Stimulated activated CD8-positive, alpha-beta memory T cell treated with anti-CD3 and anti-CD28 coated beads, Interleukin-2, amount 100 ng/mL, for 48 hours (primary cell): Measurements from ENCODE around the gene MAMDC2.
"Not testable (repeated sequence)": the region's sequence is repeated elsewhere in the genome, so short reads cannot be mapped to it uniquely, and the experiment has no call there.

Experiments used
- DNase-seq, 2 donors: peaks; one replicate each; pipeline ENCODE4 v3.0.0-alpha.2; 2020; ENCODE audit warnings: low read depth in 2 of 2

MAMDC2 gene

DNA sequence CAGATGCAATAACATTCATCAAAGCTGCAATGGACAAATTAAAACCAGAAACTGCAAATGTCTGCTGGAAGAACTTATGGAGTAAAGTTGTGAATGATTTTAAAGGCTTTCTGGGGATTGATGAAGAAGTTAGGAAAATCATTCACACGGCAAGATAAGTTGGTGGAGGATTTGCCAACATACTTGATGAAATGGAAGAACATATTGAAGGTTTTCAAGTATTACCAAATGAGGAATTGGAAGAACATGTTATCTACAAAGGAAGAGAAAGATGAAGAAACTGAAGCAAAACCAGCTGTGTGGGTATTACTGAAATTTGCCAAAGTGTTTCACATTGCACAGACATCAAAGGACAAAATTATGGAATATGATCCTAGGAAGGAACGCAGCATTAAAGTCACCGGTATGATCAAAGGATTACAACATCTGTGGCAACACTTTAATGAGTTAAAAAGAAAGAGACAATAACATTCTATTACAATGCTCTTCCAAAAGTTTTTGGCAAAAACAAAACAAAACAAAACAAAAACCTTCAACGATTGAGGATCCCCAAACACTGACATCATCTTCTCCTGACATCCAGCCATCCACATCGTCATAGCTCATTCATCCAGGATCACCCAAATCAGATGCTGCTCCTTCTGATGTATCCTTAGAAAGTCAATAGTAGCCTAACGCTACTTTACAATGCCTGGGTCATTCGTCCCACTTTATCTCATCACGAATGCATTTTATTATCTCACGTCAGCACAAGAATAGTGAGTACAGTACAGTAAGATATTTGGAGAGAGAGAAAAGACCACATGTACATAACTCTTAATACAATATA, 153.8 kb downstream of the MAMDC2 start:
- no peak for DNase-seq

DNA sequence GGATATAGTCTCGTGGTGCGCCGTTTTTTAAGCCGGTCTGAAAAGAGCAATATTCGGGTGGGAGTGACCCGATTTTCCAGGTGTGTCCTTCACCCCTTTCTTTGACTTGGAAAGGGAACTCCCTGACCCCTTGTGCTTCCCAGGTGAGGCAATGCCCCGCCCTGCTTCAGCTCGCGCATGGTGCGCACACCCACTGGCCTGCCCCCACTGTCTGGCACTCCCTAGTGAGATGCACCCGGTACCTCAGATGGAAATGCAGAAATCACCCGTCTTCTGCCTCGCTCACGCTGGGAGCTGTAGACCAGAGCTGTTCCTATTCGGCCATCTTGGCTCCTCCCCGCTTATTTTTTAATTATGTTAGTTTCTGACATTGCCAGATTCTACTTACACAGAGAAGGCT, 161.1 kb downstream of the MAMDC2 start:
- DNase-seq = not testable (repeated sequence)

DNA sequence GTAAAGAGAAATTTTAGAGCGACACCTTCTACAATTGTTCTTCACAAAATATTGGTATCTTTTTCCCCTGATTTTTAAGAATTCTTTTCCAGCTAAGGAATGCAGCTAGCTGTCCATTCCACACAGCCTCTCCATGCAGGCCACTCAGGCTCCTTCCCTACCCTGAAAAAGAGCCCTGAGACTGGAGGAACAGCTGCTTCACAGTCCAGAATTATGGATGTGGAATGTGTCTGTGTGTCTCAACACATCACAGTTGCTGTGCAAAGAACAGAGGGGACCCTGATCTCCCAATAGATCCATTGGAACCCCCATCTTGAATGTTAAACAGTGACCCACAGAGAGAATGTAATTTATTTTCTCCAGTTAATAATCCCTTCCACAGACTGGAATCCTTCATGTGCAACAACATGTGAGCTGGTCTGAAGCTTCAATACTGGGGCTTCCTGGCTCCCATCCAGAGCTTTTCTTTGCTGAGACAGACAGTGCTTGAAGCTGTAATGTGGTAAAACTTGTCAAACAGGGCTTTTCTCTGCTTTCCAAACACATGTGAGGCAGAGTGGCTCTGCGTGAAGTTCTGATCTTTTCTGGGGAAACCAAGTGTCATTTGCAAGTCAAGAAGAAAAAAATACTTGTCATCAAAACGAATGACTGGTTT, 161.8 kb downstream of the MAMDC2 start:
- no peak for DNase-seq

DNA sequence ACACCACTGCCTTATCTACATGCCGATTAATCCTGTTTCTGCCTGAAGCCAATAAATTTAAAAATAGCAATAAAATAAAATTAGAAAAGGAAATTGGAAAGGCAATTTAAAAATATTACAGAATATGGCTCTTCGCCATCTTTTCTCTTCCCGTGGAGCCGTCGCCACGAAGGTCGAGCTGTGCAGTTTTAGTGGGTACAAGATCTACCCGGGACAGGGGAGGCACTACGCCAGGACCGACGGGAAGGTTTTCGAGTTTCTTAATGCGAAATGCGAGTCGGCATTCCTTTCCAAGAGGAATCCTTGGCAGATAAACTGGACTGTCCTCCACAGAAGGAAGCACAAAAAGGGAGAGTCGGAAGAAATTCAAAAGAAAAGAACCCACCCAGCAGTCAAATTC, 173.4 kb downstream of the MAMDC2 start:
- no peak for DNase-seq

- no peak for DNase-seq
Observed at GRCh38 chr9:70218767-70219166, 175.1 kb downstream of the MAMDC2 start.

GRCh38 chr9:70220216-70220615, 176.6 kb downstream of the MAMDC2 start:
- DNase-seq = no peak

DNA sequence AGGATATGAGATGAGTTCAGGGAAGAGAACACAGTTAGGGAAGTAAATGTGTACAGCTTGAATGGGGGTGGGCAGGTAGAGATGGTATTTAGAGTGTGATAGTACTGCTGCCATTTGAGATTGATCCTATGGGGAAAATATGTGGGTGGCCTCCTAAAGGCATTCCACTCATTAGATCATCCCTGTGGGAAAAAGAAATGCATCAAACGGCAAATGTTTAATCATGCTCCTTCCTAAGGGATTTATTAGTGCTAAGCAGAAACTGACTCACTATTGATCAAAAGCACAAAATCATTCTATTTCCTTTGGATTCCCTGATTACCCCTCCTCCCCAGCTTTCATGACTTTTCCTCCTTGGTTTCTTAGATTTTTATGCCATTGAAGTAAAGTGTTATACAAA, 178.7 kb downstream of the MAMDC2 start:
- no peak for DNase-seq

DNA sequence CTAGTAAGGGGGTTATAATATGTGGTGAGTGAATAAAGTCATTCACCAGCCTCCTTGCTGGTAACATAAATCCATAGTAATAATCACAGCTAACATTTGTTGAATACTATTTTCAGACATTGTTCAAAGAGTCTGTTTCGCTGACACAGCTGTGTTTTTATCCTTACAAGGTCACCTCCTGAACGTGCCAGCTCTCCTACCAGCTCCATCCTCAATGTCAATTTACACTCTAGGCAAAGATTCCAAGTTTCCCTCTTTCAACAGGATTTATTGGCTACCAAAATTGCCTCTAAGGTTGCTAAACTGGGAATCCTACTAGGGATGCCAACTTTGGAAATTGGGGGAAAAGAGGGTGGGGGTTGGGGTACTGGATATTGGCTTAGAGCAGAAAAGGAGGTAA, 184.5 kb downstream of the MAMDC2 start:
- DNase-seq = no peak

GRCh38 chr9:70228611-70229010, 185.0 kb downstream of the MAMDC2 start:
- no peak for DNase-seq

- no peak for DNase-seq
Observed at GRCh38 chr9:70229026-70229425, 185.4 kb downstream of the MAMDC2 start.

DNA sequence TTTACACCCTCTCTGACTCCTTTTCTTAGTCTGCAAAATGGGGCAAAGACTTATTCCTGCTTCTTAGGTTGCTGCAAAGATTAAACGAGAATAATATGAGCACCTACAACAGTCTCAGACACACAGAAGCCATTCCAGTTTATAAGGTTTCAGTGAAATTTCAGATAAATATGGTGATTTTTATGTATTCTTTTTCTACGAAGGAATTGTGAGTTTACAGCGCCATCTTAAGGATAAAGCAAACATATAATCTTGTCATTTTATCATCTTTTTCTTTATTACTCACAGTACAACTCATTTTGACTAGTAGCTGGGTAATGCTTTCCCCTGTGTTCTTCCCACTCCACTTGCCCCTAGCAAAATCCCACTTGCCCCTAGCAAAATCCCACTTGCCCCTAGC, 185.9 kb downstream of the MAMDC2 start:
- DNase-seq = no peak

DNA sequence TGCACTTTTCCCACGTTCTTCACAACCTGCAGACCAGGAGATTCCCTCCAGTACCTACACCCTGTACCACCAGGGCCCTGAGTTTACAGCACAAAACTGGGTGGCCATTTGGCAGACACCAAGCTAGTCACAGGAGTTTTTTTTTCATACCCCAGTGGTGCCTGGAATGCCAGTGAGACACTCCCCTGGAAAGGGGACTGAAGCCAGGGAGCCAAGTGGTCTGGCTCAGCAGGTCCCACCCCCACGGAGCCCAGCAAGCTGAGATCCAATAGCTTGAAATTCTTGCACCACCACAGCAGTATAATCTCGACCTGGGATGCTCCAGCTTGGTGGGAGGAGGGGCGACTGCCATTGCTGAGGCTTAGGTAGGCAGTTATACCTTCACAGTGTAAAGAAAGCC, 188.8 kb downstream of the MAMDC2 start:
- DNase-seq = no peak

DNA sequence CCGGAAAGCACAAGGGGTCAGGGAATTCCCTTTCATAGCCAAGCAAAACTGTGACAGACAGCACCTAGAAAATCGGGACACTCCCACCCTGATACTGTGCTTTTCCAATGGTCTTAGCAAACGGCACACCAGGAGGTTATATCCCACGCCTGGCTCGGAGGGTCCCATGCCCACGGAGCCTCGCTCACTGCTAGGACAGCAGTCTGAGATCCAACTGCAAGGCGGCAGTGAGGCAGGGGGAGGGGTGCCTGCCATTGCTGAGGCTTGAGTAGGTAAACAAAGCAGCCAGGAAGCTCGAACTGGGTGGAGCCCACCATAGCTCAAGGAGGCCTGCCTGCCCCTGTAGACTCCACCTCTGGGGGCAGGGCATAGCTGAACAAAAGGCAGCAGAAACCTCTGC, 190.6 kb downstream of the MAMDC2 start:
- not testable (repeated sequence) for DNase-seq

- DNase-seq = not testable (repeated sequence)
Observed at GRCh38 chr9:70245952-70246351, 202.3 kb downstream of the MAMDC2 start.

DNA sequence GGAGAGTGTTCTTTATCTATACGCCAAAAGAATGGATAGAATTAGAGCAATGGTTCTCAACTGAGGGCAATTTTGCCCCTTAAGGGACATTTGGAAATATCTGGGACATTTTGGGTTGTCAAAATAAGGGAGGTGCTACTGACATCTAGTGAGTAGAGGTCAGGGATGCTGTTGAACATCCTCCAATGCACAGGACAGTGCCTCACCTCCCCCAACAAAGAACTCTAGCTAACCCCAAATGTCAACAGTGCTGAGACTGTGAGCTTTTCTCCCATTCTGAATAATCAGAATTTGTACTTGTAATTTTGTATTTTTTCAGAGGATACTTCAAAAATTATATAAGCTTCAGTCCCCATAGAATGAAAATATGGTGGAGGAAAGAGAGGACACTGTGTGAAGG, 206.6 kb downstream of the MAMDC2 start:
- DNase-seq = no peak

DNA sequence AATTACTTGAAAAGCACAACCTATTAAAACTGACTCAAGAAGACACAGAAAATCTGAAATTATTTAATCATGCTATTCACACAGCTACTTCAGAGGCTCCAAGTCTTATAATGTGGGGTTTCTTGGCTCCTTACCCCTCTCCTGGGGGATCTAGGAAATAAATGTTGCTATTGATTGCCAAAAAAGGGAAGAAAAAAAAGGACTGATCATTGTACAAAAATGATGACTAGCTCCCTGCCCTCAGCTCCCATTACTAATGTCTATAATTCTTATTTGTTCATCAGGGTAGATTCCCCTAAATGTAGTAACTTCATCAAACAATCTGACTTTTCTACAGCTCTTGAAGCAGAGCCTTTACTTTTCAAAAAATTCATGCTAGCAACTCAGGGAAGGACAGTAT, 211.8 kb downstream of the MAMDC2 start:
- no peak for DNase-seq

DNA sequence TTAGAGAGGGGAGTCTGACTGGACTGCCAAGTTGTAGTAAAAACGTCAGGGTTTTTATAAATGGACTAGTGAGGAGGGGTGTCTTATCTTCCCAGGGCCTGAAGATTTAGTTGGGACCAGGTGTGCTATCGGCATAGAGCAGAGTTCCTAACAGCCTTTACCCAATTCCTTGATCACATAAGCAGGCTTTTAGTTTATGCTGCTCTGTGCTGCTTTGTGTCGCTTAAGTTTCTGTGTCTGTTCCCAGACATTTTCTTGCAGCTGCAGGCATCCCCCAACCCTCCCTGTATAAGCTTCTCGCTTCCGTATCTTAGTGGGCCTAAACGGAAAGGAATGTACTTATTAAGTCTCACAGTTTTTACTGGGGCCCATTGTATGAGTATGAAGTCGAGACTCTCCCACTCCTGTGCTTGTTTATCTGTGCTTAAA, 212.5 kb downstream of the MAMDC2 start:
- no peak for DNase-seq

- DNase-seq = no peak
Observed at GRCh38 chr9:70257502-70257901, 213.9 kb downstream of the MAMDC2 start.

GRCh38 chr9:70257991-70258691, 214.5 kb downstream of the MAMDC2 start:
- DNase-seq = peak in 1 of 2 donors; percentile 4

DNA sequence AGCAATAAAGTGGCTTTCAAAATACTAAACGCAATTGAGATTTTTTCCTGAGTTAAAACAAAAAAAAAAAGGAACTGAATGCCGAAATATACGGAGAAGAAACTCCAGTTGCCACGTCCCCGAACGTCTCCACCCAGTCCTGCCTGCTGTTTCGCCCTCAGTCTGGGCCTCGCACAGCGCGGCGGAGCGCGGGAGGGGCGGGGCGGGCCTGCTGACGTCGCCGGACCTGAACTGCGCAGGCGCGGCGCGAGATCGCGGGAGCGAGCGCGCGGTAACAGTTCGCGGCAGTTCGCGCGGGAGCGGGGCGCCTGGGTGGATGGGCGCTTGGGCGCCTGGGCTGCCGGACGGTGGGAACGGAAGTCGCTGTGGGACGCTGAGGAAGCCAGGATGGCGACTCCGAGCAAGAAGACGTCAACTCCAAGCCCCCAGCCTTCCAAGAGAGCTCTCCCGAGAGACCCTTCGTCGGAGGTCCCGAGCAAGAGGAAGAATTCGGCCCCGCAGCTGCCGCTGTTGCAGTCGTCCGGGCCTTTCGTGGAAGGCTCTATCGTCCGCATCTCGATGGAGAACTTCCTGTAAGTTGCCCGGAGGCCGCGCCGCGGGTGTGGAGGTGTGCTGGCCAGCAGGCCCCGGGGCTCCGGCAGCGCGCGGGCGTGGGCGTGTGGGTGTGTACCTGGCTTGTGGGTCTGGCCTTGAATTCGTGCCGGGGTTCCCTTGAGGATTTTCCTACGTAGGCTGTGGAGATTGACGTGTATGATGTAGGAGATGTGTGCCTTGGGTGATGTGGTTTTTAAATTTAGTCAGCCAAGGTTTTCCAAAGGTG, 215.3 kb downstream of the MAMDC2 start, which contains the start of gene SMC5:
Gene SMC5 (plus strand): TSS at position 287 of the 820 bp plus-strand sequence. CDS start 101 bp downstream, at position 388.
- DNase-seq = peak; percentile 79 to 83

GRCh38 chr9:70259512-70259802, 215.8 kb downstream of the MAMDC2 start:
- DNase-seq = no peak

DNA sequence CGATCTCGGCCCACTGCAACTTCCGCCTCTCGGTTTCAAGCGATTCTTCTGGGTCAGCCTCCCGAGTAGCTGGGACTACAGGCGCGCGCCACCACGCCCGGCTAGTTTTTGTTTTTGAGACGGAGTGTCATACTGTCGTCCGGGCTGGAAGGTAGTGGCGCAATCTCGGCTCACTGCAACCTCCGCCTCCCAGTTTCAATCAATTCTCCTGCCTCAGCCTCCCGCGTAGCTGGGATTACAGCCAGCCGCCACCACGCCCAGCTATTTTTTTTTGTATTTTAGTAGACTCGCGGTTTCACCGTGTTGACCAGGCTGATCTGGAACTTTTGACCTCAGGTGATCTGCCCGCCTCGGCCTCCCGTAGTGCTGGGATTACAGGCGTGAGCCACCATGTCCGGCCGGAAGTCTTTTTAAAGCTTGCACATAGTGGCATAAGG, 216.4 kb downstream of the MAMDC2 start:
- no peak for DNase-seq
